B cell (primary cell): Measurements from ENCODE around the gene DCAF6.

Experiments
- CTCF ChIP-seq: fragments of 200-600 bp; IDR thresholded peaks from one replicate; pipeline ENCODE4 v1.8.0; 2022; ENCODE audit warnings: antibody characterized with exemption, mild to moderate bottlenecking
- EZH2 ChIP-seq: IDR thresholded peaks from 2 replicates; pipeline ENCODE4 v1.6.1; 2012; ENCODE audit warnings: borderline replicate concordance, low read depth, mild to moderate bottlenecking, moderate library complexity, low read length; ENCODE audit not compliant: insufficient read depth, poor library complexity, severe bottlenecking

- no peak for TF ChIP-seq CTCF
- TF ChIP-seq EZH2: no peak
Observed at GRCh38 chr1:168102487-168102886, 166.0 kb downstream of the DCAF6 start.
